NT2/D1 (cell line): Measurements from ENCODE around the gene VMP1.

Experiments
- SUZ12 ChIP-seq: IDR thresholded peaks from 2 replicates; pipeline ENCODE4 v1.6.1; 2011; ENCODE audit not compliant: insufficient read length, insufficient read depth; ENCODE audit errors: extremely low read depth
- YY1 ChIP-seq: IDR thresholded peaks from 2 replicates; pipeline ENCODE4 v1.6.1; 2011; ENCODE audit not compliant: insufficient read length, insufficient read depth

DNA sequence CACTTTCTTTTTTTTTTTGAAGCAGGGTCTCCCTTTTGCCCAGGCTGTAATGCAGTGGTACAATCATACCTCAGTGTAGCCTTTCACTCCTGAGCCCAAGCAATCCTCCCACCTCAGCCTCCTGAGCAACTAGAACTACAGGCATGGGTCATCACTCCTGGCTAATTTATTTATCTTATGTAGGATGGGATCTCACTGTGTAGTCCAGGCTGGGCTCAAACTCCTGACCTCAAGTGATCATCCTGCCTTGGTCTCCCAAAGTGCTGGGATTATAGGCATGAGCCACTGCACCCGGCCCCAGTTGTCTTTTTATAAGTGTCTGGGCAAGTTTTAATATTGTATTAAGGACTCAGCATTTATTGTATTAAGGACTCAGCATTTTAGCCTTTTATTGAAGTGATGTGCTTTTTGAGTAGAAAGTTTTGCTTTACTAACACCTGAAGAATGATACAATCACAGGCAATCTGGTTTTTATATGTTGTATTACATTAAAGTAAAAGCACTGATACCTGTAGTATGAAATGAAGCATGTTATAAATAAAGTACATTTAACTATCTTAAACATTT, 22.9 kb downstream of the VMP1 start:
- TF ChIP-seq SUZ12: no peak
- TF ChIP-seq YY1: no peak
